HCT116 (cell line): ENCODE results near the gene DYRK2. TPM values are rescaled to one million over a fixed set of nuclear protein-coding genes. Genes with fewer than 3 reads are reported as not detected.

Experiments used
- ATAC-seq: fragments of 200-7000 bp; cut with Tn5 transposase; 2 replicates; pipeline ENCODE4 v1.9.1; 2020; ENCODE audit warnings: mild to moderate bottlenecking, moderate library complexity
- BruUV-seq: library from RNA; stranded (reverse); fragments of 400-500 nt; replicated peaks from 2 replicates; lab custom pipeline; 2021; lab: Mats Ljungman, UMichigan
- CTCF ChIA-PET: fragments of 300-600 bp; sonication (Branson Sonifier 250); formaldehyde crosslinking; loops from one replicate; lab custom pipeline; 2021; ENCODE audit warnings: antibody characterized with exemption; lab: Charles Lee
- POLR2A ChIA-PET: fragments of 300-600, 350-600 bp; sonication (Branson Sonifier 250); formaldehyde crosslinking; loops from one replicate; lab custom pipeline; 2021; ENCODE audit warnings: antibody characterized with exemption; lab: Charles Lee
- RAD21 ChIA-PET, 2 experiments: fragments of 300-600 bp; sonication (Branson Sonifier 250); formaldehyde crosslinking; loops; one replicate each; lab custom pipeline; 2023; ENCODE audit warnings: low total read pairs in 2 of 2; ENCODE audit not compliant: uncharacterized antibody in 2 of 2, unreplicated experiment in 2 of 2, low non-redundant PET in 1 of 2; lab: Charles Lee
- DNase-seq: peaks from one replicate; pipeline ENCODE4 v3.0.0-alpha.2; 2010; ENCODE audit warnings: low read depth, low spot score
- H2AFZ ChIP-seq: fragments of 200-600 bp; shearing (Covaris generic), sonication (generic); 2 replicates; pipeline ENCODE4 v1.6.1; 2017; ENCODE audit warnings: low read depth, mixed run types, mixed read lengths, antibody characterized with exemption, low read length; ENCODE audit not compliant: poor library complexity, severe bottlenecking
- H3K27ac ChIP-seq: 2 replicates; pipeline ENCODE4 v1.5.1; 2012; ENCODE audit warnings: low read depth, low read length
- H3K27me3 ChIP-seq: fragments of 200-600 bp; sonication (generic); 2 replicates; pipeline ENCODE4 v1.6.1; 2016; ENCODE audit warnings: mixed run types, low read length, mixed read lengths; ENCODE audit not compliant: insufficient read depth
- H3K36me3 ChIP-seq, 2 experiments: fragments of 200-500 bp in 1 of 2; fragments of 200-600 bp in 1 of 2; sonication (Bioruptor generic) in 1 of 2; sonication (generic) in 1 of 2; 2 replicates each; pipeline versions ENCODE4 v1.5.1 to v1.6.1; 2014 to 2016; ENCODE audit warnings: low read length in 2 of 2, inconsistent platforms in 1 of 2, mixed read lengths in 1 of 2, mixed run types in 1 of 2; ENCODE audit not compliant: insufficient read depth in 2 of 2, control insufficient read depth in 1 of 2
- H3K4me1 ChIP-seq, 2 experiments: fragments of 200-600 bp in 1 of 2; sonication (generic) in 1 of 2; 2 replicates each; pipeline versions ENCODE4 v1.5.1 to v1.6.1; 2012 to 2017; ENCODE audit warnings: low read length in 2 of 2, inconsistent platforms in 1 of 2, mild to moderate bottlenecking in 1 of 2, mixed read lengths in 1 of 2, mixed run types in 1 of 2, moderate library complexity in 1 of 2; ENCODE audit not compliant: insufficient read depth in 2 of 2, control insufficient read depth in 1 of 2
- H3K4me2 ChIP-seq: fragments of 200-600 bp; sonication (generic); 2 replicates; pipeline ENCODE4 v1.6.1; 2017; ENCODE audit warnings: mixed run types, low read length, mixed read lengths
- H3K4me3 ChIP-seq, 2 experiments: fragments of 200-600 bp in 1 of 2; sonication (generic) in 1 of 2; replicated peaks in 1 of 2; 2 replicates each; pipeline ENCODE4 v1.5.1; 2011 to 2016; ENCODE audit warnings: low read length in 2 of 2, control low read depth in 1 of 2, low read depth in 1 of 2, mild to moderate bottlenecking in 1 of 2, mixed read lengths in 1 of 2, mixed run types in 1 of 2
- H3K79me2 ChIP-seq: fragments of 200-600 bp; sonication (generic); 2 replicates; pipeline ENCODE4 v1.6.1; 2017; ENCODE audit warnings: mild to moderate bottlenecking, mixed run types, low read length, moderate library complexity, mixed read lengths; ENCODE audit not compliant: insufficient read depth
- H3K9ac ChIP-seq: fragments of 200-600 bp; sonication (generic); 2 replicates; pipeline ENCODE4 v1.6.1; 2016; ENCODE audit warnings: low read length, mixed read lengths
- H3K9me2 ChIP-seq: fragments of 200-600 bp; sonication (generic), shearing (Covaris generic); 2 replicates; pipeline ENCODE4 v1.6.1; 2017; ENCODE audit warnings: mixed run types, mild to moderate bottlenecking, moderate library complexity; ENCODE audit not compliant: insufficient read depth
- H3K9me3 ChIP-seq, 2 experiments: fragments of 200-500 bp in 1 of 2; fragments of 200-600 bp in 1 of 2; sonication (Bioruptor generic) in 1 of 2; sonication (generic) in 1 of 2; 2 replicates each; pipeline ENCODE4 v1.6.1; 2014 to 2017; ENCODE audit warnings: low read length in 2 of 2, mixed read lengths in 2 of 2, inconsistent platforms in 1 of 2, low read depth in 1 of 2, mild to moderate bottlenecking in 1 of 2, mixed run types in 1 of 2, moderate library complexity in 1 of 2; ENCODE audit not compliant: control insufficient read depth in 1 of 2, insufficient read depth in 1 of 2
- H4K20me1 ChIP-seq: fragments of 200-600 bp; sonication (generic), shearing (Covaris generic); 2 replicates; pipeline ENCODE4 v1.6.1; 2017; ENCODE audit warnings: mixed run types, mild to moderate bottlenecking, moderate library complexity; ENCODE audit not compliant: insufficient read depth
- CBX3 ChIP-seq: IDR thresholded peaks from 2 replicates; pipeline ENCODE4 v1.6.1; 2012; ENCODE audit warnings: low read depth
- CEBPB ChIP-seq: IDR thresholded peaks from 2 replicates; pipeline ENCODE4 v1.6.1; 2012; ENCODE audit warnings: low read depth
- EGR1 ChIP-seq: IDR thresholded peaks from 2 replicates; pipeline ENCODE4 v1.6.1; 2012; ENCODE audit warnings: low read depth
- ELF1 ChIP-seq: IDR thresholded peaks from 2 replicates; pipeline ENCODE4 v1.6.1; 2012; ENCODE audit warnings: low read depth, borderline replicate concordance
- EZH2 ChIP-seq: fragments of 200-600 bp; sonication (generic); IDR thresholded peaks from 2 replicates; pipeline ENCODE4 v1.6.1; 2017; ENCODE audit warnings: antibody characterized with exemption, mixed run types
- FOSL1 ChIP-seq: IDR thresholded peaks from 2 replicates; pipeline ENCODE4 v1.6.1; 2012; ENCODE audit warnings: low read depth
- JUND ChIP-seq: IDR thresholded peaks from 2 replicates; pipeline ENCODE4 v1.6.1; 2012
- POLR2A ChIP-seq: IDR thresholded peaks from 2 replicates; pipeline ENCODE4 v1.7.0; 2011; ENCODE audit warnings: borderline replicate concordance; ENCODE audit not compliant: insufficient read depth, insufficient read length; ENCODE audit errors: extremely low read depth
- POLR2AphosphoS5 ChIP-seq: IDR thresholded peaks from 2 replicates; pipeline ENCODE4 v1.6.1; 2011; ENCODE audit warnings: mild to moderate bottlenecking, low read depth, low read length, moderate library complexity
- SIN3A ChIP-seq: IDR thresholded peaks from 2 replicates; pipeline ENCODE4 v1.6.1; 2012; ENCODE audit warnings: low read depth
- SP1 ChIP-seq: IDR thresholded peaks from 2 replicates; pipeline ENCODE4 v1.6.1; 2012; ENCODE audit warnings: low read depth
- SRF ChIP-seq: IDR thresholded peaks from 2 replicates; pipeline ENCODE4 v1.6.1; 2012; ENCODE audit warnings: low read depth
- TCF7L2 ChIP-seq: IDR thresholded peaks from 2 replicates; pipeline ENCODE4 v1.7.0; 2011; ENCODE audit warnings: borderline replicate concordance, inconsistent platforms; ENCODE audit not compliant: insufficient read depth, insufficient read length; ENCODE audit errors: extremely low read depth
- YY1 ChIP-seq: IDR thresholded peaks from 2 replicates; pipeline ENCODE4 v1.6.1; 2011; ENCODE audit warnings: low read length, low read depth, moderate library complexity, mild to moderate bottlenecking; ENCODE audit not compliant: insufficient replicate concordance; ENCODE audit errors: extremely low read depth
- ZFX ChIP-seq: fragments of 450-650 bp; IDR thresholded peaks from 2 replicates; pipeline ENCODE4 v1.6.1; 2017
- ZNF274 ChIP-seq: fragments of 200-500 bp; sonication (Bioruptor generic); IDR thresholded peaks from 2 replicates; pipeline ENCODE4 v1.6.1; 2014; ENCODE audit warnings: mild to moderate bottlenecking, low read depth, low read length, inconsistent platforms
- intact Hi-C: fragments of 100-400 bp; cut with micrococcal nuclease; formaldehyde crosslinking; loops from 2 replicates; pipeline ENCODE4 v1.10.0; 2022
- total RNA-seq: library from RNA; stranded (reverse); gene quantifications from one replicate; pipeline ENCODE4 v1.2.1, GENCODE V29; 2021; ENCODE audit not compliant: unreplicated experiment
- TF ChIP-seq, protein P1 (sequence below): IDR thresholded peaks from 2 replicates; pipeline ENCODE4 v1.6.1; 2012
- TF ChIP-seq, protein P2 (sequence below): IDR thresholded peaks from 2 replicates; pipeline ENCODE4 v1.6.1; 2011; ENCODE audit warnings: mild to moderate bottlenecking, low read length, moderate library complexity; ENCODE audit not compliant: insufficient replicate concordance; ENCODE audit errors: extremely low read depth
- TF ChIP-seq, protein P3 (sequence below): IDR thresholded peaks from 2 replicates; pipeline ENCODE4 v1.6.1; 2012; ENCODE audit warnings: low read depth

Gene DYRK2
- total RNA-seq, 1 experiment from 2014 or later = 28.7 TPM

DNA sequence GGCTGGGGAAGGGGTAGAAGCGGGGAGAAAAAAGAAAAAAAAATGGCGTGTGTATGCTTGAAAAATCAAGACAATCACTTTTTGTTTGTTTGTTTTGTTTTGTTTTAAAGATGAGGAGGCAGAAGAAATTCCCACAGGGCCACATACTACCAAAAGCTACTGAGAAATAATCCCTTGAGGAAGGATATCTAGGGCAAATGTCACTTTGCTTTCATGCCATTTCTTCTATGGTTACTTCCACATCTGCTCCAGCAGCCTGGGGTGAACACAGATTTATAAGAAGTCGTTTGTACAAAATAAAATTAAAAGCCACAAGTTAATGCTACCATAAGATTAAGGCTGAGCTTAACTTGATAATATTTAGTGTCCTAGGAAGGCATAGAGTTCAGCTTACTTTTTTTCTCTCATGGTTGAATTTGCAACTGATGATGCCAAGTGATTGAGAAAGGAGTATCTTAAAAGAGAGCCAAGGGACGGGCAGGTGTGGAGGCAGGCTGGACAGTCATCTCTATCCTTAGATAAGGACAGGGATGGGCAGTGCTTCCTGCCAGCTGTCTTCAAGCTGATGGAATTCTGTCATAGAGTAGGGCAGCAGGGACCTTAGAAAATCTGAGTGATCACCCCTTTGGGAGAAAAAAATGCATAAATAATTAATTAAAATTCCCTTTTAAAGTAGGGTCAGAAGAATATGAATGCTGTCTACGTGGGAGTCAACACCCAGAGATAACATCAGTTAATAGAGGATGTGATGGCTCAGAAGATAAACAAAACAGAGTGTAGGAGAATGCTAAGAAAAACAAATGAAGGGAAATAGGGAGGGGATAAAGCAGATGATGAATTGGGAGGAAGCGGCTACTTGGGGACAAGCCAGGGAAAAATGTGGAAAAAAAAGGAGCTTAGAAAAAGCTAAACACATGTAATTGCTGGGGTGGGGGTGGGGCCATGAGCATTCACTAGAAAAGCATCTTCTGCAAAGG lies 57.1 kb downstream of the DYRK2 start:
- Histone ChIP-seq H3K4me2 (no peak overlapping the region), H3K4me1 (peaks cover 0 to 4% of the 10 kb centered on the region in 2 experiments; a peak in 1 of 4 replicates), H3K4me3 (no peak overlapping the region), H3K9ac (no peak overlapping the region), H4K20me1 (no peaks in the 10 kb centered on the region), H3K36me3 (no peaks in the 10 kb centered on the region), H3K9me2 (no peaks in the 10 kb centered on the region), H3K9me3 (no peaks in the 10 kb centered on the region), H3K79me2 (no peaks in the 10 kb centered on the region), H3K27ac (no peak overlapping the region), H2AFZ (no peak overlapping the region), H3K27me3 (peaks cover 7% of the 10 kb centered on the region; the same call in 1 of the 2 replicates)
- TF ChIP-seq, protein P1, sequence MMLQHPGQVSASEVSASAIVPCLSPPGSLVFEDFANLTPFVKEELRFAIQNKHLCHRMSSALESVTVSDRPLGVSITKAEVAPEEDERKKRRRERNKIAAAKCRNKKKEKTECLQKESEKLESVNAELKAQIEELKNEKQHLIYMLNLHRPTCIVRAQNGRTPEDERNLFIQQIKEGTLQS = no peak
- no peak for TF ChIP-seq POLR2AphosphoS5
- TF ChIP-seq, protein P2, sequence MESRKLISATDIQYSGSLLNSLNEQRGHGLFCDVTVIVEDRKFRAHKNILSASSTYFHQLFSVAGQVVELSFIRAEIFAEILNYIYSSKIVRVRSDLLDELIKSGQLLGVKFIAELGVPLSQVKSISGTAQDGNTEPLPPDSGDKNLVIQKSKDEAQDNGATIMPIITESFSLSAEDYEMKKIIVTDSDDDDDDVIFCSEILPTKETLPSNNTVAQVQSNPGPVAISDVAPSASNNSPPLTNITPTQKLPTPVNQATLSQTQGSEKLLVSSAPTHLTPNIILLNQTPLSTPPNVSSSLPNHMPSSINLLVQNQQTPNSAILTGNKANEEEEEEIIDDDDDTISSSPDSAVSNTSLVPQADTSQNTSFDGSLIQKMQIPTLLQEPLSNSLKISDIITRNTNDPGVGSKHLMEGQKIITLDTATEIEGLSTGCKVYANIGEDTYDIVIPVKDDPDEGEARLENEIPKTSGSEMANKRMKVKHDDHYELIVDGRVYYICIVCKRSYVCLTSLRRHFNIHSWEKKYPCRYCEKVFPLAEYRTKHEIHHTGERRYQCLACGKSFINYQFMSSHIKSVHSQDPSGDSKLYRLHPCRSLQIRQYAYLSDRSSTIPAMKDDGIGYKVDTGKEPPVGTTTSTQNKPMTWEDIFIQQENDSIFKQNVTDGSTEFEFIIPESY = no peak
- TF ChIP-seq EZH2 = no peak
- TF ChIP-seq POLR2A = no peak
- no peak for TF ChIP-seq CEBPB
- no peak for TF ChIP-seq CBX3
- no peak for TF ChIP-seq SRF
- TF ChIP-seq ZNF274 = no peak
- TF ChIP-seq SIN3A = no peak
- TF ChIP-seq ZFX = no peak
- TF ChIP-seq, protein P3, sequence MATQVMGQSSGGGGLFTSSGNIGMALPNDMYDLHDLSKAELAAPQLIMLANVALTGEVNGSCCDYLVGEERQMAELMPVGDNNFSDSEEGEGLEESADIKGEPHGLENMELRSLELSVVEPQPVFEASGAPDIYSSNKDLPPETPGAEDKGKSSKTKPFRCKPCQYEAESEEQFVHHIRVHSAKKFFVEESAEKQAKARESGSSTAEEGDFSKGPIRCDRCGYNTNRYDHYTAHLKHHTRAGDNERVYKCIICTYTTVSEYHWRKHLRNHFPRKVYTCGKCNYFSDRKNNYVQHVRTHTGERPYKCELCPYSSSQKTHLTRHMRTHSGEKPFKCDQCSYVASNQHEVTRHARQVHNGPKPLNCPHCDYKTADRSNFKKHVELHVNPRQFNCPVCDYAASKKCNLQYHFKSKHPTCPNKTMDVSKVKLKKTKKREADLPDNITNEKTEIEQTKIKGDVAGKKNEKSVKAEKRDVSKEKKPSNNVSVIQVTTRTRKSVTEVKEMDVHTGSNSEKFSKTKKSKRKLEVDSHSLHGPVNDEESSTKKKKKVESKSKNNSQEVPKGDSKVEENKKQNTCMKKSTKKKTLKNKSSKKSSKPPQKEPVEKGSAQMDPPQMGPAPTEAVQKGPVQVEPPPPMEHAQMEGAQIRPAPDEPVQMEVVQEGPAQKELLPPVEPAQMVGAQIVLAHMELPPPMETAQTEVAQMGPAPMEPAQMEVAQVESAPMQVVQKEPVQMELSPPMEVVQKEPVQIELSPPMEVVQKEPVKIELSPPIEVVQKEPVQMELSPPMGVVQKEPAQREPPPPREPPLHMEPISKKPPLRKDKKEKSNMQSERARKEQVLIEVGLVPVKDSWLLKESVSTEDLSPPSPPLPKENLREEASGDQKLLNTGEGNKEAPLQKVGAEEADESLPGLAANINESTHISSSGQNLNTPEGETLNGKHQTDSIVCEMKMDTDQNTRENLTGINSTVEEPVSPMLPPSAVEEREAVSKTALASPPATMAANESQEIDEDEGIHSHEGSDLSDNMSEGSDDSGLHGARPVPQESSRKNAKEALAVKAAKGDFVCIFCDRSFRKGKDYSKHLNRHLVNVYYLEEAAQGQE = no peak
- no peak for TF ChIP-seq YY1
- no peak for TF ChIP-seq FOSL1
- TF ChIP-seq JUND = no peak
- TF ChIP-seq SP1 = no peak
- TF ChIP-seq ELF1 = no peak
- no peak for TF ChIP-seq EGR1
- no peak for TF ChIP-seq TCF7L2
- CTCF ChIA-PET = no interaction called here
- BruUV-seq = no TSS peak
- POLR2A ChIA-PET = no interaction called here
- intact Hi-C loops = no loop called here
- RAD21 ChIA-PET = no interaction called here
- DNase-seq (no peak), ATAC-seq (no peak)
